Naive thymus-derived CD4-positive, alpha-beta T cell (primary cell): ENCODE measurements around the gene DDX31. TPM values are rescaled to one million over a fixed set of nuclear protein-coding genes. Genes with fewer than 3 reads are reported as not detected.
A peak's percentile ranks its signal among the peaks of the same experiment; 100 is the strongest.

ENCODE experiments used
- ATAC-seq: fragments of 150-1000 bp; cut with Tn5 transposase; 2 replicates; pipeline ENCODE4 v1.10.0; 2021; ENCODE audit warnings: mild to moderate bottlenecking, moderate library complexity
- CTCF ChIA-PET: fragments of 350-600 bp; sonication (Branson Sonifier 250); formaldehyde crosslinking; loops from one replicate; lab custom pipeline; 2021; ENCODE audit warnings: antibody characterized with exemption; lab: Charles Lee
- POLR2A ChIA-PET: fragments of 350-600 bp; sonication (Branson Sonifier 250); formaldehyde crosslinking; loops from one replicate; lab custom pipeline; 2021; ENCODE audit warnings: antibody characterized with exemption, inconsistent platforms; lab: Charles Lee
- DNase-seq, 9 donors: peaks; one replicate each; pipeline versions ENCODE4 v3.0.0 to v3.0.0-alpha.2; 2020 to 2022; ENCODE audit warnings: mixed read lengths in 1 of 9
- H3K27ac ChIP-seq: one replicate; pipeline ENCODE4 v1.7.0; 2013; ENCODE audit warnings: mild to moderate bottlenecking, low read depth, low read length, moderate library complexity
- H3K27me3 ChIP-seq, 2 donors: one replicate each; pipeline ENCODE4 v1.7.0; 2013; ENCODE audit warnings: low read length in 2 of 2, mild to moderate bottlenecking in 2 of 2, moderate library complexity in 2 of 2; ENCODE audit not compliant: control insufficient read depth in 2 of 2, insufficient read depth in 2 of 2
- H3K36me3 ChIP-seq, 3 experiments: 1 replicate in 2 of 3; 2 replicates in 1 of 3; pipeline ENCODE4 v1.7.0; 2013; ENCODE audit warnings: low read length in 3 of 3, mild to moderate bottlenecking in 3 of 3, moderate library complexity in 1 of 3; ENCODE audit not compliant: insufficient read depth in 3 of 3, control insufficient read depth in 2 of 3
- H3K4me1 ChIP-seq, 2 donors: one replicate each; pipeline ENCODE4 v1.7.0; 2013; ENCODE audit warnings: low read length in 2 of 2, mild to moderate bottlenecking in 2 of 2, moderate library complexity in 1 of 2; ENCODE audit not compliant: control insufficient read depth in 2 of 2, insufficient read depth in 2 of 2
- H3K4me3 ChIP-seq: 2 replicates; pipeline ENCODE4 v1.7.0; 2013; ENCODE audit warnings: mild to moderate bottlenecking, low read length
- H3K9me3 ChIP-seq, 3 experiments: 1 replicate in 2 of 3; 2 replicates in 1 of 3; pipeline ENCODE4 v1.7.0; 2013; ENCODE audit warnings: low read length in 3 of 3; ENCODE audit not compliant: control insufficient read depth in 2 of 3
- H3K27ac Mint-ChIP-seq, 9 donors: one replicate each; pipeline ENCODE4 v1.8.0; 2020 to 2022; ENCODE audit warnings: mixed read lengths in 9 of 9, mild to moderate bottlenecking in 8 of 9, moderate library complexity in 5 of 9, inconsistent platforms in 2 of 9
- H3K27me3 Mint-ChIP-seq, 5 donors: one replicate each; pipeline ENCODE4 v1.8.0; 2021 to 2022; ENCODE audit warnings: mixed read lengths in 5 of 5, mild to moderate bottlenecking in 1 of 5
- H3K36me3 Mint-ChIP-seq, 5 donors: one replicate each; pipeline ENCODE4 v1.8.0; 2020 to 2022; ENCODE audit warnings: mixed read lengths in 5 of 5, mild to moderate bottlenecking in 3 of 5, inconsistent platforms in 1 of 5
- H3K4me1 Mint-ChIP-seq, 7 donors: one replicate each; pipeline ENCODE4 v1.8.0; 2020 to 2022; ENCODE audit warnings: mixed read lengths in 7 of 7, mild to moderate bottlenecking in 3 of 7, inconsistent platforms in 1 of 7
- H3K4me3 Mint-ChIP-seq, 10 donors: one replicate each; pipeline ENCODE4 v1.8.0; 2020 to 2022; ENCODE audit warnings: mild to moderate bottlenecking in 10 of 10, mixed read lengths in 10 of 10, moderate library complexity in 6 of 10, inconsistent platforms in 2 of 10
- H3K9me3 Mint-ChIP-seq, 11 donors: one replicate each; pipeline ENCODE4 v1.8.0; 2020 to 2022; ENCODE audit warnings: mixed read lengths in 11 of 11, mild to moderate bottlenecking in 4 of 11, inconsistent platforms in 1 of 11, moderate library complexity in 1 of 11
- intact Hi-C, 2 donors: fragments of 100-400 bp; cut with micrococcal nuclease; formaldehyde crosslinking; loops; one replicate each; pipeline ENCODE4 v1.15.1; 2023
- polyA plus RNA-seq, 2 donors: library from polyadenylated mRNA; unstranded; fragments of 300-500 nt; fragmentation: Illumina TruSeq; gene quantifications; one replicate each; pipeline ENCODE4 v1.2.3, GENCODE V29; 2021
- total RNA-seq, 6 experiments: library from RNA in 5 of 6; stranded (reverse) in 5 of 6; gene quantifications; 1 replicate in 5 of 6; 2 replicates in 1 of 6; pipeline ENCODE4 v1.2.3 and lab custom pipeline; 2021 to 2026

The DDX31 gene
- total and polyA plus RNA-seq, 7 experiments from 2014 or later, result 8.2 to 28.0 (median 18.2) TPM

DNA sequence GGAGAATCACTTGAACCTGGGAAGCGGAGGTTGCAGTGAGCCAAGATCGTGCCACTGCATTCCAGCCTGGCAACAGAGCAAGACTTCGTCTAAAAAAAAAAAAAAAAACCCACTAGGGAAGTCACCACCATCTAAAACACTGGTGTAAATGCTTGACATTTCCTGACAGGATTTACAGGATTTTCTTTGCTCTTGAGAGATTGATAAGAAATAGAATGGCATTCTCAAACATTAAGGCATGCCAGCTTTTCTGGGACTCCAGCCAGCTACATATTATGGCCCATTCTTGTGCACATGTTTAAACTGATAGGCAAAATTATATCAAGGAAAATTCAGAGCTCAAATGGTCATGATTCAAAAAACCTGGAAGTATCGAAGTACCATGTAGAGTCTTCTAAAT is 29.2 kb upstream of the DDX31 start:
- Mint-ChIP-seq H3K9me3 (peaks cover 3 to 41% (median 29%) of the 10 kb centered on the region in 11 donors), H3K36me3 (peaks cover 3 to 15% (median 11%) of the 10 kb centered on the region in 5 donors), H3K4me1 (peaks cover 0 to 4% (median 2%) of the 10 kb centered on the region in 7 donors), H3K27ac (no peak overlapping the region), H3K4me3 (no peak overlapping the region), H3K27me3 (peaks cover 2 to 9% (median 5%) of the 10 kb centered on the region in 5 donors)
- peaks cover 0 to 3% of the 10 kb centered on the region in 2 donors for H3K27me3 ChIP-seq
- H3K4me3 ChIP-seq, result no peak overlapping the region
- DNase-seq (no peak), ATAC-seq (no peak)
- H3K27ac ChIP-seq, result no peak overlapping the region
- H3K4me1 ChIP-seq, result no peaks in the 10 kb centered on the region
- POLR2A ChIA-PET, result no interaction called here
- CTCF ChIA-PET, result no interaction called here
- peaks cover 0 to 22% (median 7%) of the 10 kb centered on the region in 3 experiments for H3K9me3 ChIP-seq
- intact Hi-C loops, result no loop called here
- H3K36me3 ChIP-seq, result no peaks in the 10 kb centered on the region

DNA sequence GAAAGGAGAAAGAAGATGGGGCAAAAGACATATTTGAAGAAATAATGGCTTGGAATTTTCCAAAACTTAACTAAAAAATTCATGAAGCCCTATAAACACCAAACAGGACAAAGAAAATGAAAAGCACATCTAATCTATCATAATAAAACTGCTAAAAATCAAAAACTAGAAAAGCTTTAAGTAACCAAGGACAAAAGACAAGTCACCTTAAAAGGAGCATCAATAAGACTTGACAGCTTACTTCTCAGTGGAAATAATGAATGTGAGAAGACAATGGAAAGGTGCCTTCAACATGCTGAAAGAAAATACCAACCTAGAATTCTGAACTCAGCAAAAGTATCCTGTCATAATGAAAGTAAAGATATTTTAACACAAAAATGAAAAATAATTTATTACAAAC is 27.4 kb upstream of the DDX31 start:
- peaks cover 0 to 9% (median 5%) of the 10 kb centered on the region in 5 donors for H3K27me3 Mint-ChIP-seq
- H3K9me3 ChIP-seq, result peaks cover 0 to 22% (median 7%) of the 10 kb centered on the region in 3 experiments
- POLR2A ChIA-PET, result no interaction called here
- no peak overlapping the region for H3K4me3 Mint-ChIP-seq
- H3K4me1 Mint-ChIP-seq, result peaks cover 0 to 4% (median 2%) of the 10 kb centered on the region in 7 donors
- H3K4me3 ChIP-seq, result no peak overlapping the region
- intact Hi-C loops, result no loop called here
- peaks cover 0 to 3% of the 10 kb centered on the region in 2 donors for H3K27me3 ChIP-seq
- no peaks in the 10 kb centered on the region for H3K4me1 ChIP-seq
- ATAC-seq (no peak), DNase-seq (no peak)
- no peak overlapping the region for H3K27ac ChIP-seq
- no peaks in the 10 kb centered on the region for H3K36me3 ChIP-seq
- CTCF ChIA-PET, result no interaction called here
- H3K36me3 Mint-ChIP-seq, result peaks cover 9 to 25% (median 11%) of the 10 kb centered on the region in 5 donors
- no peak overlapping the region for H3K27ac Mint-ChIP-seq
- H3K9me3 Mint-ChIP-seq, result peaks cover 3 to 45% (median 29%) of the 10 kb centered on the region in 11 donors

- peaks cover 15 to 52% (median 38%) of the 10 kb centered on the region in 5 donors for H3K36me3 Mint-ChIP-seq
- no peak overlapping the region for H3K4me3 Mint-ChIP-seq
- POLR2A ChIA-PET, result interaction anchor here (0.6 kb wide), 1 partner anchor 22 kb away, joined by 3 read pairs; no protein-coding TSS in a partner anchor
- Histone ChIP-seq H3K9me3 (peaks cover 0 to 22% (median 7%) of the 10 kb centered on the region in 3 experiments), H3K4me1 (no peaks in the 10 kb centered on the region), H3K27me3 (no peaks in the 10 kb centered on the region), H3K36me3 (peaks cover 0 to 18% (median 8%) of the 10 kb centered on the region in 3 experiments), H3K27ac (no peak overlapping the region), H3K4me3 (no peak overlapping the region)
- ATAC-seq (peak; percentile 77), DNase-seq (peak in 5 of 9 donors; percentile 5 to 27 (median 15))
- peaks cover 0 to 9% (median 5%) of the 10 kb centered on the region in 5 donors for H3K27me3 Mint-ChIP-seq
- CTCF ChIA-PET, result interaction anchor here (1.1 kb wide), 1 partner anchor 24 kb away, joined by 3 read pairs; the partner anchor contains the start of gene DDX31
- intact Hi-C loops, result loop anchor here (1.0 kb wide), 1 partner anchor 106 kb away; no protein-coding TSS in a partner anchor
- peaks cover 3 to 45% (median 29%) of the 10 kb centered on the region in 11 donors for H3K9me3 Mint-ChIP-seq
- H3K27ac Mint-ChIP-seq, result peak overlapping the region in 1 of 9 donors; percentile 4
- H3K4me1 Mint-ChIP-seq, result peaks cover 0 to 4% (median 2%) of the 10 kb centered on the region in 7 donors
Observed at GRCh38 chr9:132694144-132694543, 24.4 kb upstream of the DDX31 start.

GRCh38 chr9:132690696-132691095 is 20.9 kb upstream of the DDX31 start:
- POLR2A ChIA-PET, result no interaction called here
- H3K36me3 Mint-ChIP-seq, result peaks cover 4 to 67% (median 61%) of the 10 kb centered on the region in 5 donors
- H3K27me3 Mint-ChIP-seq, result no peaks in the 10 kb centered on the region
- H3K27ac ChIP-seq, result no peak overlapping the region
- no peak overlapping the region for H3K27ac Mint-ChIP-seq
- no peaks in the 10 kb centered on the region for H3K9me3 ChIP-seq
- peaks cover 0 to 6% (median 4%) of the 10 kb centered on the region in 7 donors for H3K4me1 Mint-ChIP-seq
- CTCF ChIA-PET, result no interaction called here
- H3K4me3 ChIP-seq, result no peak overlapping the region
- no peak for DNase-seq
- intact Hi-C loops, result no loop called here
- no peaks in the 10 kb centered on the region for H3K4me1 ChIP-seq
- peaks cover 0 to 20% (median 4%) of the 10 kb centered on the region in 11 donors for H3K9me3 Mint-ChIP-seq
- no peak overlapping the region for H3K4me3 Mint-ChIP-seq
- no peaks in the 10 kb centered on the region for H3K27me3 ChIP-seq
- ATAC-seq, result no peak
- H3K36me3 ChIP-seq, result peaks cover 3 to 45% (median 13%) of the 10 kb centered on the region in 3 experiments

DNA sequence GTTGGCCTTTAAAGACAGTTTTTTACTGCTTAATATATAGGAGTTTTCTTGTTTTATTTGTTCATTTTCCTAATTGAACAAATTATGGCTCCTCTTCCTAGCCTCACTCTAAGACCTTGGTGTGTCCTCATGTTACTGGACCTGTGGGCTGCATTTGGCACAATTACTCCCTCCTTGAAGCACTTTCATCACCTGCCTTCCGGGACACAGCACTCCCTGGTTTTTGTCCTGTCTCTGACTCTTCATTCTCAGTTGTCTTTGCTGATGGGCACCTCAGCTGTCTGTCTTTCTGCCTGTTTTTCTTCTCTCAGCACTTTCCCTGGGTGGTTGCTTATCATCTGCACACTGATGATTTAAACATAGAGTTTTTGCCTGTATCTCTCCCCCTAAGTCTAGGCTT is 14.1 kb upstream of the DDX31 start:
- no peaks in the 10 kb centered on the region for H3K9me3 Mint-ChIP-seq
- H3K36me3 ChIP-seq, result peaks cover 14 to 63% (median 15%) of the 10 kb centered on the region in 3 experiments
- H3K4me3 Mint-ChIP-seq, result no peak overlapping the region
- ChIA-PET CTCF (interaction anchor here (1.0 to 1.1 kb wide), 2 partner anchors 9 to 13 kb away, joined by 3 read pairs; no protein-coding TSS in a partner anchor), POLR2A (no interaction called here)
- ATAC-seq (no peak), DNase-seq (no peak)
- H3K4me1 ChIP-seq, result no peaks in the 10 kb centered on the region
- no peak overlapping the region for H3K27ac ChIP-seq
- H3K4me1 Mint-ChIP-seq, result peaks cover 6 to 40% (median 17%) of the 10 kb centered on the region in 7 donors
- peaks cover 17 to 58% (median 42%) of the 10 kb centered on the region in 5 donors for H3K36me3 Mint-ChIP-seq
- intact Hi-C loops, result no loop called here
- H3K27me3 Mint-ChIP-seq, result no peaks in the 10 kb centered on the region
- no peak overlapping the region for H3K27ac Mint-ChIP-seq
- no peaks in the 10 kb centered on the region for H3K27me3 ChIP-seq
- H3K9me3 ChIP-seq, result no peaks in the 10 kb centered on the region
- H3K4me3 ChIP-seq, result no peak overlapping the region

DNA sequence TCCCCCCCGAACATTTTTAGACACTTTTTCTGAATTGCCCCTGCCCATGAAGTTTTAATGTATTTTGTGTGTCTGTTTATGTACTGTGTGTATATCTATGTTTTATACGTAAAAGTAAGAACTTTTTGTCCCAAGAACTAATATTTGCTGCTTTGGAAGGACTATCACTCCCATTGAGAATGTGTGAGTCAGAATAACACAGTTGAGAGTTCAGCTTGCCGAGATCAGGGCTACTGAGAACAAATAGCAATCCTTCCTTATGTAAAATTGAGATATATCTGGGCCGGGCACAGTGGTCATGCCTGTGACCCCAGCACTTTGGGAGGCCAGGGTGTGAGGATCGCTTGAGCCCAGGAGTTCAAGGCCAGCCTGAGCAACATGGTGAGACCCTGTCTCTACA is 11.8 kb upstream of the DDX31 start:
- Mint-ChIP-seq H3K4me1 (peaks cover 12 to 51% (median 20%) of the 10 kb centered on the region in 7 donors), H3K36me3 (peaks cover 22 to 49% (median 30%) of the 10 kb centered on the region in 5 donors), H3K27ac (peak overlapping the region in 1 of 9 donors; percentile 84), H3K9me3 (no peaks in the 10 kb centered on the region), H3K27me3 (no peaks in the 10 kb centered on the region), H3K4me3 (no peak overlapping the region)
- DNase-seq (no peak), ATAC-seq (no peak)
- CTCF ChIA-PET, result no interaction called here
- POLR2A ChIA-PET, result no interaction called here
- H3K9me3 ChIP-seq, result no peaks in the 10 kb centered on the region
- intact Hi-C loops, result no loop called here
- H3K4me1 ChIP-seq, result no peaks in the 10 kb centered on the region
- no peak overlapping the region for H3K27ac ChIP-seq
- H3K27me3 ChIP-seq, result no peaks in the 10 kb centered on the region
- no peak overlapping the region for H3K4me3 ChIP-seq
- H3K36me3 ChIP-seq, result peaks cover 13 to 58% (median 19%) of the 10 kb centered on the region in 3 experiments
